ELF-1 (cell line): ENCODE results near the gene CCDC192.
"Not testable (repeated sequence)": the region's sequence is repeated elsewhere in the genome, so short reads cannot be mapped to it uniquely, and the experiment has no call there.

ENCODE experiments used
- DNase-seq: peaks from one replicate; pipeline ENCODE4 v3.0.0-alpha.2; 2016; ENCODE audit warnings: low read depth, low spot score

Gene CCDC192

GRCh38 chr5:127844581-127845021, 141.4 kb downstream of the CCDC192 start:
- DNase-seq, result peak; percentile 1

- DNase-seq, result no peak
These were observed 143.7 kb downstream of the CCDC192 start for GRCh38 chr5:127846884-127847283.

- not testable (repeated sequence) for DNase-seq
These were observed 144.4 kb downstream of the CCDC192 start for GRCh38 chr5:127847641-127848040.

GRCh38 chr5:127848098-127848497, 144.9 kb downstream of the CCDC192 start:
- DNase-seq, result no peak

- DNase-seq, result peak; percentile 9
These were observed 146.2 kb downstream of the CCDC192 start for GRCh38 chr5:127849408-127849807.

- DNase-seq, result peak; percentile 6
These were observed 146.7 kb downstream of the CCDC192 start for GRCh38 chr5:127849891-127850290.

GRCh38 chr5:127851964-127852363, 148.8 kb downstream of the CCDC192 start:
- no peak for DNase-seq

GRCh38 chr5:127854520-127854919, 151.3 kb downstream of the CCDC192 start:
- DNase-seq, result no peak

GRCh38 chr5:127856292-127856691, 153.1 kb downstream of the CCDC192 start:
- DNase-seq, result no peak

- no peak for DNase-seq
These were observed 155.1 kb downstream of the CCDC192 start for GRCh38 chr5:127858116-127858784.

- DNase-seq, result no peak
These were observed 157.1 kb downstream of the CCDC192 start for GRCh38 chr5:127860291-127860690.

GRCh38 chr5:127863161-127863560, 160.0 kb downstream of the CCDC192 start:
- no peak for DNase-seq

GRCh38 chr5:127863610-127864395, 160.6 kb downstream of the CCDC192 start:
- no peak for DNase-seq

- no peak for DNase-seq
These were observed 161.3 kb downstream of the CCDC192 start for GRCh38 chr5:127864511-127864910.

GRCh38 chr5:127865273-127865672, 162.1 kb downstream of the CCDC192 start:
- DNase-seq, result no peak

GRCh38 chr5:127867022-127867783, 164.0 kb downstream of the CCDC192 start:
- DNase-seq, result no peak

- no peak for DNase-seq
These were observed 167.7 kb downstream of the CCDC192 start for GRCh38 chr5:127870914-127871313.

- no peak for DNase-seq
These were observed 168.4 kb downstream of the CCDC192 start for GRCh38 chr5:127871503-127872153.

GRCh38 chr5:127872494-127872893, 169.3 kb downstream of the CCDC192 start:
- DNase-seq, result no peak

GRCh38 chr5:127875235-127876021, 172.2 kb downstream of the CCDC192 start:
- peak; percentile 66 for DNase-seq

- no peak for DNase-seq
These were observed 173.2 kb downstream of the CCDC192 start for GRCh38 chr5:127876384-127876783.
